Subcutaneous abdominal adipose tissue (tissue), 5 donors: ENCODE results near the gene ZNF418.
A peak's percentile ranks its signal among the peaks of the same experiment; 100 is the strongest.

ENCODE experiments used
- H3K27ac ChIP-seq: one replicate; pipeline ENCODE4 v1.7.0; 2013; ENCODE audit warnings: low read depth, mild to moderate bottlenecking, inconsistent platforms, low read length, moderate library complexity
- H3K27me3 ChIP-seq, 5 donors: one replicate each; pipeline ENCODE4 v1.7.0; 2013; ENCODE audit warnings: low read length in 5 of 5, inconsistent platforms in 1 of 5; ENCODE audit not compliant: control insufficient read depth in 5 of 5, insufficient read depth in 4 of 5
- H3K36me3 ChIP-seq, 5 donors: one replicate each; pipeline ENCODE4 v1.7.0; 2013; ENCODE audit warnings: low read length in 5 of 5; ENCODE audit not compliant: control insufficient read depth in 5 of 5, insufficient read depth in 5 of 5
- H3K4me1 ChIP-seq, 5 donors: one replicate each; pipeline ENCODE4 v1.7.0; 2013; ENCODE audit warnings: low read length in 5 of 5, mild to moderate bottlenecking in 3 of 5, moderate library complexity in 1 of 5; ENCODE audit not compliant: control insufficient read depth in 5 of 5, insufficient read depth in 5 of 5
- H3K4me3 ChIP-seq, 5 donors: one replicate each; pipeline ENCODE4 v1.7.0; 2013; ENCODE audit warnings: low read length in 5 of 5, low read depth in 1 of 5
- H3K9ac ChIP-seq, 5 donors: one replicate each; pipeline ENCODE4 v1.7.0; 2013; ENCODE audit warnings: low read length in 5 of 5, mild to moderate bottlenecking in 4 of 5, moderate library complexity in 3 of 5
- H3K9me3 ChIP-seq, 5 donors: one replicate each; pipeline ENCODE4 v1.7.0; 2013; ENCODE audit warnings: low read length in 5 of 5; ENCODE audit not compliant: control insufficient read depth in 5 of 5
- donor health status: healthy.
- donor health status: healthy.
- donor health status: healthy.
- donor health status: healthy.
- donor health status: healthy.

Gene ZNF418

GRCh38 chr19:57934820-57935665, at the start of gene ZNF418:
Gene ZNF418 (minus strand): TSS chr19:57935402. CDS start chr19:57933822, 1,580 bp downstream.
- H3K36me3 ChIP-seq = peaks cover 0 to 14% (median under 1%) of the 10 kb centered on the region in 5 donors
- H3K27ac ChIP-seq = no peak within 1 kb of the TSS
- H3K9ac ChIP-seq = peak within 1 kb of the TSS; percentile 38 to 90 (median 81)
- peaks cover 0 to 13% (median 11%) of the 10 kb centered on the region in 5 donors for H3K4me1 ChIP-seq
- H3K4me3 ChIP-seq = peak within 1 kb of the TSS; percentile 79 to 95 (median 86)
- H3K27me3 ChIP-seq = no peaks in the 10 kb centered on the region
- peaks cover 6 to 56% (median 35%) of the 10 kb centered on the region in 5 donors for H3K9me3 ChIP-seq

GRCh38 chr19:57978586-57979289, 43.5 kb upstream of the ZNF418 start:
- H3K4me3 ChIP-seq = peak overlapping the region; percentile 11 to 57 (median 48)
- H3K9ac ChIP-seq = no peak overlapping the region
- no peaks in the 10 kb centered on the region for H3K4me1 ChIP-seq
- H3K27ac ChIP-seq = no peak overlapping the region
- peaks cover 46 to 67% (median 58%) of the 10 kb centered on the region in 5 donors for H3K36me3 ChIP-seq
- peaks cover 91 to 100% (median 98%) of the 10 kb centered on the region in 5 donors for H3K9me3 ChIP-seq
- H3K27me3 ChIP-seq = no peaks in the 10 kb centered on the region

- Histone ChIP-seq H3K4me1 (no peaks in the 10 kb centered on the region), H3K9ac (no peak within 1 kb of the TSS), H3K9me3 (peaks cover 69 to 98% (median 97%) of the 10 kb centered on the region in 5 donors), H3K27ac (no peak within 1 kb of the TSS), H3K27me3 (no peaks in the 10 kb centered on the region), H3K4me3 (peak within 1 kb of the TSS; percentile 32 to 61 (median 48)), H3K36me3 (peaks cover 13 to 39% (median 22%) of the 10 kb centered on the region in 5 donors)
These were observed 39.2 kb upstream of the ZNF418 start, which contains the start of gene C19orf18 for GRCh38 chr19:57974434-57974833. Gene C19orf18 (minus strand): TSS chr19:57974534. CDS start chr19:57974432, 102 bp downstream.

- H3K4me3 ChIP-seq = peak overlapping the region in 4 of 5 donors; percentile 24 to 55 (median 42)
- H3K36me3 ChIP-seq = peaks cover 4 to 15% (median 6%) of the 10 kb centered on the region in 5 donors
- no peak overlapping the region for H3K9ac ChIP-seq
- no peak overlapping the region for H3K27ac ChIP-seq
- peaks cover 17 to 75% (median 53%) of the 10 kb centered on the region in 5 donors for H3K9me3 ChIP-seq
- no peaks in the 10 kb centered on the region for H3K4me1 ChIP-seq
- H3K27me3 ChIP-seq = no peaks in the 10 kb centered on the region
These were observed 29.6 kb upstream of the ZNF418 start for GRCh38 chr19:57964761-57965160.

- Histone ChIP-seq H3K9me3 (peaks cover 20 to 69% (median 50%) of the 10 kb centered on the region in 5 donors), H3K27me3 (no peaks in the 10 kb centered on the region), H3K4me3 (peak overlapping the region in 2 of 5 donors; percentile 28 to 45), H3K9ac (no peak overlapping the region), H3K36me3 (peaks cover 0 to 8% (median 3%) of the 10 kb centered on the region in 5 donors), H3K4me1 (no peaks in the 10 kb centered on the region), H3K27ac (no peak overlapping the region)
These were observed 26.6 kb upstream of the ZNF418 start for GRCh38 chr19:57961785-57962184.

GRCh38 chr19:57954996-57955395, 19.8 kb upstream of the ZNF418 start:
- Histone ChIP-seq H3K27me3 (peaks cover 0 to 4% (median 0%) of the 10 kb centered on the region in 5 donors), H3K9ac (no peak overlapping the region), H3K9me3 (peaks cover 12 to 63% (median 53%) of the 10 kb centered on the region in 5 donors), H3K4me1 (no peaks in the 10 kb centered on the region), H3K4me3 (peak overlapping the region in 2 of 5 donors; percentile 28 to 37), H3K36me3 (no peaks in the 10 kb centered on the region), H3K27ac (no peak overlapping the region)

GRCh38 chr19:57949702-57950101, 14.5 kb upstream of the ZNF418 start:
- H3K9me3 ChIP-seq = peaks cover 2 to 48% (median 36%) of the 10 kb centered on the region in 5 donors
- no peak overlapping the region for H3K4me3 ChIP-seq
- H3K9ac ChIP-seq = no peak overlapping the region

GRCh38 chr19:57949296-57949695, 14.1 kb upstream of the ZNF418 start:
- Histone ChIP-seq H3K27me3 (peaks cover 0 to 4% (median 0%) of the 10 kb centered on the region in 5 donors), H3K4me3 (no peak overlapping the region), H3K9ac (no peak overlapping the region), H3K36me3 (peaks cover 0 to under 1% (median under 1%) of the 10 kb centered on the region in 5 donors), H3K27ac (no peak overlapping the region), H3K4me1 (peaks cover 4 to 21% (median 19%) of the 10 kb centered on the region in 5 donors), H3K9me3 (peaks cover 2 to 49% (median 37%) of the 10 kb centered on the region in 5 donors)

More at GRCh38 chr19:57949702-57950101, 14.5 kb upstream of the ZNF418 start:
- Histone ChIP-seq H3K27ac (no peak overlapping the region), H3K27me3 (peaks cover 0 to 4% (median 0%) of the 10 kb centered on the region in 5 donors), H3K36me3 (no peaks in the 10 kb centered on the region), H3K4me1 (peaks cover 4 to 21% (median 19%) of the 10 kb centered on the region in 5 donors)

GRCh38 chr19:57947419-57948134, 12.4 kb upstream of the ZNF418 start, which contains the start of gene ZNF256:
Gene ZNF256 (minus strand): TSS chr19:57947706. CDS start chr19:57947474, 232 bp downstream.
- peak within 1 kb of the TSS; percentile 69 for H3K27ac ChIP-seq
- peaks cover 17 to 53% (median 42%) of the 10 kb centered on the region in 5 donors for H3K9me3 ChIP-seq
- H3K36me3 ChIP-seq = peaks cover 5 to 18% (median 18%) of the 10 kb centered on the region in 5 donors
- H3K4me3 ChIP-seq = peak within 1 kb of the TSS; percentile 81 to 93 (median 88)
- peaks cover 4 to 21% (median 19%) of the 10 kb centered on the region in 5 donors for H3K4me1 ChIP-seq
- H3K9ac ChIP-seq = peak within 1 kb of the TSS; percentile 35 to 93 (median 86)
- peaks cover 0 to 3% (median 0%) of the 10 kb centered on the region in 5 donors for H3K27me3 ChIP-seq
